HCT116 (cell line): ENCODE data around the gene TIMM13. TPM values are rescaled to one million over a fixed set of nuclear protein-coding genes. Genes with fewer than 3 reads are reported as not detected.

Experiments used
- ATAC-seq: fragments of 200-7000 bp; cut with Tn5 transposase; 2 replicates; pipeline ENCODE4 v1.9.1; 2020; ENCODE audit warnings: mild to moderate bottlenecking, moderate library complexity
- BruUV-seq: library from RNA; stranded (reverse); fragments of 400-500 nt; replicated peaks from 2 replicates; lab custom pipeline; 2021; lab: Mats Ljungman, UMichigan
- CTCF ChIA-PET: fragments of 300-600 bp; sonication (Branson Sonifier 250); formaldehyde crosslinking; loops from one replicate; lab custom pipeline; 2021; ENCODE audit warnings: antibody characterized with exemption; lab: Charles Lee
- POLR2A ChIA-PET: fragments of 300-600, 350-600 bp; sonication (Branson Sonifier 250); formaldehyde crosslinking; loops from one replicate; lab custom pipeline; 2021; ENCODE audit warnings: antibody characterized with exemption; lab: Charles Lee
- RAD21 ChIA-PET, 2 experiments: fragments of 300-600 bp; sonication (Branson Sonifier 250); formaldehyde crosslinking; loops; one replicate each; lab custom pipeline; 2023; ENCODE audit warnings: low total read pairs in 2 of 2; ENCODE audit not compliant: uncharacterized antibody in 2 of 2, unreplicated experiment in 2 of 2, low non-redundant PET in 1 of 2; lab: Charles Lee
- DNase-seq: peaks from one replicate; pipeline ENCODE4 v3.0.0-alpha.2; 2010; ENCODE audit warnings: low read depth, low spot score
- H2AFZ ChIP-seq: fragments of 200-600 bp; shearing (Covaris generic), sonication (generic); 2 replicates; pipeline ENCODE4 v1.6.1; 2017; ENCODE audit warnings: low read depth, mixed run types, mixed read lengths, antibody characterized with exemption, low read length; ENCODE audit not compliant: poor library complexity, severe bottlenecking
- H3K27ac ChIP-seq: 2 replicates; pipeline ENCODE4 v1.5.1; 2012; ENCODE audit warnings: low read depth, low read length
- H3K27me3 ChIP-seq: fragments of 200-600 bp; sonication (generic); 2 replicates; pipeline ENCODE4 v1.6.1; 2016; ENCODE audit warnings: mixed run types, low read length, mixed read lengths; ENCODE audit not compliant: insufficient read depth
- H3K36me3 ChIP-seq, 2 experiments: fragments of 200-500 bp in 1 of 2; fragments of 200-600 bp in 1 of 2; sonication (Bioruptor generic) in 1 of 2; sonication (generic) in 1 of 2; 2 replicates each; pipeline versions ENCODE4 v1.5.1 to v1.6.1; 2014 to 2016; ENCODE audit warnings: low read length in 2 of 2, inconsistent platforms in 1 of 2, mixed read lengths in 1 of 2, mixed run types in 1 of 2; ENCODE audit not compliant: insufficient read depth in 2 of 2, control insufficient read depth in 1 of 2
- H3K4me1 ChIP-seq, 2 experiments: fragments of 200-600 bp in 1 of 2; sonication (generic) in 1 of 2; 2 replicates each; pipeline versions ENCODE4 v1.5.1 to v1.6.1; 2012 to 2017; ENCODE audit warnings: low read length in 2 of 2, inconsistent platforms in 1 of 2, mild to moderate bottlenecking in 1 of 2, mixed read lengths in 1 of 2, mixed run types in 1 of 2, moderate library complexity in 1 of 2; ENCODE audit not compliant: insufficient read depth in 2 of 2, control insufficient read depth in 1 of 2
- H3K4me2 ChIP-seq: fragments of 200-600 bp; sonication (generic); 2 replicates; pipeline ENCODE4 v1.6.1; 2017; ENCODE audit warnings: mixed run types, low read length, mixed read lengths
- H3K4me3 ChIP-seq, 2 experiments: fragments of 200-600 bp in 1 of 2; sonication (generic) in 1 of 2; replicated peaks in 1 of 2; 2 replicates each; pipeline ENCODE4 v1.5.1; 2011 to 2016; ENCODE audit warnings: low read length in 2 of 2, control low read depth in 1 of 2, low read depth in 1 of 2, mild to moderate bottlenecking in 1 of 2, mixed read lengths in 1 of 2, mixed run types in 1 of 2
- H3K79me2 ChIP-seq: fragments of 200-600 bp; sonication (generic); 2 replicates; pipeline ENCODE4 v1.6.1; 2017; ENCODE audit warnings: mild to moderate bottlenecking, mixed run types, low read length, moderate library complexity, mixed read lengths; ENCODE audit not compliant: insufficient read depth
- H3K9ac ChIP-seq: fragments of 200-600 bp; sonication (generic); 2 replicates; pipeline ENCODE4 v1.6.1; 2016; ENCODE audit warnings: low read length, mixed read lengths
- H3K9me2 ChIP-seq: fragments of 200-600 bp; sonication (generic), shearing (Covaris generic); 2 replicates; pipeline ENCODE4 v1.6.1; 2017; ENCODE audit warnings: mixed run types, mild to moderate bottlenecking, moderate library complexity; ENCODE audit not compliant: insufficient read depth
- H3K9me3 ChIP-seq, 2 experiments: fragments of 200-500 bp in 1 of 2; fragments of 200-600 bp in 1 of 2; sonication (Bioruptor generic) in 1 of 2; sonication (generic) in 1 of 2; 2 replicates each; pipeline ENCODE4 v1.6.1; 2014 to 2017; ENCODE audit warnings: low read length in 2 of 2, mixed read lengths in 2 of 2, inconsistent platforms in 1 of 2, low read depth in 1 of 2, mild to moderate bottlenecking in 1 of 2, mixed run types in 1 of 2, moderate library complexity in 1 of 2; ENCODE audit not compliant: control insufficient read depth in 1 of 2, insufficient read depth in 1 of 2
- H4K20me1 ChIP-seq: fragments of 200-600 bp; sonication (generic), shearing (Covaris generic); 2 replicates; pipeline ENCODE4 v1.6.1; 2017; ENCODE audit warnings: mixed run types, mild to moderate bottlenecking, moderate library complexity; ENCODE audit not compliant: insufficient read depth
- ATF3 ChIP-seq: IDR thresholded peaks from 2 replicates; pipeline ENCODE4 v1.6.1; 2012
- CBX3 ChIP-seq: IDR thresholded peaks from 2 replicates; pipeline ENCODE4 v1.6.1; 2012; ENCODE audit warnings: low read depth
- CTCF ChIP-seq, 3 experiments: fragments of 200-600 bp in 1 of 3; sonication (generic) in 1 of 3; IDR thresholded peaks in 2 of 3; conservative IDR thresholded peaks in 1 of 3; 2 replicates each; pipeline ENCODE4 v1.5.1; 2012 to 2017; ENCODE audit warnings: low read depth in 2 of 3, low read length in 2 of 3, antibody characterized with exemption in 1 of 3, borderline replicate concordance in 1 of 3, control low read depth in 1 of 3, mild to moderate bottlenecking in 1 of 3, mixed read lengths in 1 of 3, mixed run types in 1 of 3, moderate library complexity in 1 of 3; ENCODE audit not compliant: insufficient read depth in 1 of 3
- EGR1 ChIP-seq: IDR thresholded peaks from 2 replicates; pipeline ENCODE4 v1.6.1; 2012; ENCODE audit warnings: low read depth
- ELF1 ChIP-seq: IDR thresholded peaks from 2 replicates; pipeline ENCODE4 v1.6.1; 2012; ENCODE audit warnings: low read depth, borderline replicate concordance
- EZH2 ChIP-seq: fragments of 200-600 bp; sonication (generic); IDR thresholded peaks from 2 replicates; pipeline ENCODE4 v1.6.1; 2017; ENCODE audit warnings: antibody characterized with exemption, mixed run types
- FOSL1 ChIP-seq: IDR thresholded peaks from 2 replicates; pipeline ENCODE4 v1.6.1; 2012; ENCODE audit warnings: low read depth
- JUND ChIP-seq: IDR thresholded peaks from 2 replicates; pipeline ENCODE4 v1.6.1; 2012
- MAX ChIP-seq: IDR thresholded peaks from 2 replicates; pipeline ENCODE4 v1.6.1; 2012
- POLR2A ChIP-seq: IDR thresholded peaks from 2 replicates; pipeline ENCODE4 v1.7.0; 2011; ENCODE audit warnings: borderline replicate concordance; ENCODE audit not compliant: insufficient read depth, insufficient read length; ENCODE audit errors: extremely low read depth
- RAD21 ChIP-seq: IDR thresholded peaks from 2 replicates; pipeline ENCODE4 v1.6.1; 2012; ENCODE audit warnings: low read depth, mild to moderate bottlenecking
- REST ChIP-seq: IDR thresholded peaks from 2 replicates; pipeline ENCODE4 v1.6.1; 2012; ENCODE audit warnings: low read depth
- SRF ChIP-seq: IDR thresholded peaks from 2 replicates; pipeline ENCODE4 v1.6.1; 2012; ENCODE audit warnings: low read depth
- TCF7L2 ChIP-seq: IDR thresholded peaks from 2 replicates; pipeline ENCODE4 v1.7.0; 2011; ENCODE audit warnings: borderline replicate concordance, inconsistent platforms; ENCODE audit not compliant: insufficient read depth, insufficient read length; ENCODE audit errors: extremely low read depth
- YY1 ChIP-seq: IDR thresholded peaks from 2 replicates; pipeline ENCODE4 v1.6.1; 2011; ENCODE audit warnings: low read length, low read depth, moderate library complexity, mild to moderate bottlenecking; ENCODE audit not compliant: insufficient replicate concordance; ENCODE audit errors: extremely low read depth
- ZBTB33 ChIP-seq: IDR thresholded peaks from 2 replicates; pipeline ENCODE4 v1.6.1; 2011; ENCODE audit warnings: mild to moderate bottlenecking, low read length, moderate library complexity; ENCODE audit not compliant: insufficient replicate concordance; ENCODE audit errors: extremely low read depth
- ZFX ChIP-seq: fragments of 450-650 bp; IDR thresholded peaks from 2 replicates; pipeline ENCODE4 v1.6.1; 2017
- ZNF274 ChIP-seq: fragments of 200-500 bp; sonication (Bioruptor generic); IDR thresholded peaks from 2 replicates; pipeline ENCODE4 v1.6.1; 2014; ENCODE audit warnings: mild to moderate bottlenecking, low read depth, low read length, inconsistent platforms
- intact Hi-C: fragments of 100-400 bp; cut with micrococcal nuclease; formaldehyde crosslinking; loops from 2 replicates; pipeline ENCODE4 v1.10.0; 2022
- total RNA-seq: library from RNA; stranded (reverse); gene quantifications from one replicate; pipeline ENCODE4 v1.2.1, GENCODE V29; 2021; ENCODE audit not compliant: unreplicated experiment

Gene TIMM13
- total RNA-seq, 1 experiment from 2014 or later: 151 TPM

GRCh38 chr19:2476451-2477140 lies 49.2 kb upstream of the TIMM13 start:
- peaks cover 24% of the 10 kb centered on the region for H3K79me2 ChIP-seq
- peak overlapping the region; percentile 98 for H3K4me2 ChIP-seq
- H3K9me3 ChIP-seq: no peaks in the 10 kb centered on the region
- peak overlapping the region; percentile 96 to 99 for H3K4me3 ChIP-seq
- peak overlapping the region; percentile 93 for H3K9ac ChIP-seq
- no peaks in the 10 kb centered on the region for H3K9me2 ChIP-seq
- H3K4me1 ChIP-seq: peaks cover 18 to 42% of the 10 kb centered on the region in 2 experiments
- DNase-seq (no peak), ATAC-seq (peak; percentile 5)
- POLR2A ChIA-PET: interaction anchor here (0.6 to 4.0 kb wide), 43 partner anchors 8 to 307 kb away, joined by 3 to 91 read pairs (median 7); partner anchors contain the start of genes LSM7, SGTA and TIMM13
- no peaks in the 10 kb centered on the region for H3K27me3 ChIP-seq
- H3K27ac ChIP-seq: peak overlapping the region; percentile 78
- TF ChIP-seq ATF3 (no peak), MAX (no peak; the same call in 1 of the 2 replicates), REST (no peak), ZNF274 (no peak), SRF (no peak), FOSL1 (no peak), CBX3 (no peak), EZH2 (no peak), RAD21 (no peak), JUND (no peak; the same call in 1 of the 2 replicates), EGR1 (no peak), POLR2A (no peak), ELF1 (no peak), TCF7L2 (no peak), ZFX (no peak), YY1 (no peak), CTCF (IDR thresholded peaks at IDR 0.05 in 2 of 3, conservative IDR thresholded peaks at IDR 0.05 in 1 of 3; ENCODE audit: borderline replicate concordance in 1 of 3, insufficient read depth in 1 of 3, low read depth in 2 of 3, low read length in 2 of 3) (no peak), ZBTB33 (no peak)
- CTCF ChIA-PET: interaction anchor here (0.8 to 3.0 kb wide), 8 partner anchors 13 to 142 kb away, joined by 3 to 24 read pairs (median 4); no protein-coding TSS in a partner anchor
- RAD21 ChIA-PET: interaction anchor here (0.7 to 2.4 kb wide), 14 partner anchors 15 to 138 kb away, joined by 3 to 11 read pairs (median 5); no protein-coding TSS in a partner anchor
- H3K36me3 ChIP-seq: peaks cover 2 to 20% of the 10 kb centered on the region in 2 experiments; a peak in 1 of 4 replicates
- intact Hi-C loops: loop anchor here (1.0 kb wide), 1 partner anchor 49 kb away; no protein-coding TSS in a partner anchor
- peaks cover 14% of the 10 kb centered on the region; the same call in 1 of the 2 replicates for H4K20me1 ChIP-seq
- BruUV-seq: TSS peak; percentile 94
- no peak overlapping the region for H2AFZ ChIP-seq
